H1 (cell line): Measurements from ENCODE around the gene SLC52A3. TPM values are rescaled to one million over a fixed set of nuclear protein-coding genes. Genes with fewer than 3 reads are reported as not detected.

ENCODE experiments used
- CTCF ChIA-PET: fragments of 300-600 bp; sonication (Branson Sonifier 250); formaldehyde crosslinking; loops from one replicate; lab custom pipeline; 2021; ENCODE audit not compliant: partially characterized antibody; lab: Charles Lee
- POLR2A ChIA-PET: fragments of 300-600 bp; sonication (Branson Sonifier 250); formaldehyde crosslinking; loops from one replicate; lab custom pipeline; 2021; ENCODE audit warnings: inconsistent platforms; ENCODE audit not compliant: partially characterized antibody; lab: Charles Lee
- DNase-seq, 2 experiments: peaks; one replicate each; pipeline versions ENCODE4 v3.0.0 to v3.0.0-alpha.2; 2010 to 2022; ENCODE audit warnings: low spot score in 2 of 2, low read depth in 1 of 2, mixed read lengths in 1 of 2
- FAIRE-seq: peaks from 2 replicates; lab custom pipeline; 2011; peaks lifted over from hg19 to GRCh38; lab: Jason Lieb, UNC
- H2AFZ ChIP-seq: 2 replicates; pipeline ENCODE4 v1.8.1; 2012; ENCODE audit warnings: low read length, inconsistent platforms
- H2AK5ac ChIP-seq: 2 replicates; pipeline ENCODE4 v1.6.1; 2013; ENCODE audit warnings: low read depth, low read length
- H2BK120ac ChIP-seq: replicated peaks from 2 replicates; pipeline ENCODE3; 2013; ENCODE audit warnings: low read depth, low read length, inconsistent platforms
- H2BK12ac ChIP-seq: 2 replicates; pipeline ENCODE4 v1.6.1; 2013; ENCODE audit warnings: low read depth, low read length
- H2BK15ac ChIP-seq: 2 replicates; pipeline ENCODE4 v1.6.1; 2013; ENCODE audit warnings: low read length
- H2BK20ac ChIP-seq: 2 replicates; pipeline ENCODE4 v1.6.1; 2013; ENCODE audit warnings: low read length
- H2BK5ac ChIP-seq: 2 replicates; pipeline ENCODE4 v1.6.1; 2013; ENCODE audit warnings: low read depth, low read length
- H3K14ac ChIP-seq: 2 replicates; pipeline ENCODE4 v1.6.1; 2013; ENCODE audit warnings: inconsistent platforms; ENCODE audit not compliant: insufficient read length
- H3K18ac ChIP-seq: 2 replicates; pipeline ENCODE4 v1.6.1; 2013; ENCODE audit warnings: low read length; ENCODE audit errors: extremely low read depth
- H3K23ac ChIP-seq: 2 replicates; pipeline ENCODE4 v1.6.1; 2013; ENCODE audit warnings: inconsistent platforms; ENCODE audit not compliant: insufficient read length
- H3K23me2 ChIP-seq: 2 replicates; pipeline ENCODE4 v1.6.1; 2013; ENCODE audit warnings: low read depth, low read length
- H3K27ac ChIP-seq: 2 replicates; pipeline ENCODE4 v1.6.1; 2011; ENCODE audit warnings: low read depth, low read length, inconsistent platforms
- H3K27me3 ChIP-seq, 4 experiments: replicated peaks in 1 of 4; 1 replicate in 1 of 4; 2 replicates in 3 of 4; pipeline versions ENCODE4 v1.6.1 to v1.8.1; 2011 to 2013; ENCODE audit warnings: low read length in 3 of 4, mild to moderate bottlenecking in 3 of 4, inconsistent platforms in 2 of 4, mixed read lengths in 2 of 4, moderate library complexity in 1 of 4; ENCODE audit not compliant: control insufficient read depth in 3 of 4, insufficient read depth in 3 of 4; ENCODE audit errors: extremely low read depth in 1 of 4
- H3K36me3 ChIP-seq, 4 experiments: 2 replicates each; pipeline versions ENCODE4 v1.6.1 to v1.8.1; 2011 to 2013; ENCODE audit warnings: mild to moderate bottlenecking in 4 of 4, low read length in 3 of 4, moderate library complexity in 2 of 4, control low read depth in 1 of 4, inconsistent platforms in 1 of 4; ENCODE audit not compliant: insufficient read depth in 4 of 4, control insufficient read depth in 2 of 4
- H3K4ac ChIP-seq: replicated peaks from 2 replicates; pipeline ENCODE3; 2013; ENCODE audit warnings: low read length, low read depth, mixed read lengths, inconsistent platforms; ENCODE audit not compliant: insufficient read length
- H3K4me1 ChIP-seq, 4 experiments: replicated peaks in 1 of 4; 1 replicate in 1 of 4; 2 replicates in 3 of 4; pipeline versions ENCODE4 v1.6.1 to v1.8.1; 2011 to 2013; ENCODE audit warnings: low read length in 3 of 4, inconsistent platforms in 2 of 4, mixed read lengths in 1 of 4; ENCODE audit not compliant: insufficient read depth in 4 of 4, control insufficient read depth in 3 of 4
- H3K4me2 ChIP-seq, 2 experiments: 2 replicates each; pipeline versions ENCODE4 v1.6.1 to v1.8.1; 2011 to 2013; ENCODE audit warnings: low read depth in 2 of 2, low read length in 2 of 2, control low read depth in 1 of 2, inconsistent platforms in 1 of 2, mild to moderate bottlenecking in 1 of 2; ENCODE audit not compliant: insufficient read depth in 1 of 2
- H3K4me3 ChIP-seq, 4 experiments: fragments of 200-600, 300-600 bp in 1 of 4; sonication (generic), shearing (Covaris generic), sonication (Bioruptor Twin) in 1 of 4; 2 replicates each; pipeline versions ENCODE4 v1.5.1 to v1.8.1; 2011 to 2016; ENCODE audit warnings: low read length in 4 of 4, low read depth in 3 of 4, control low read depth in 2 of 4, inconsistent platforms in 2 of 4, mild to moderate bottlenecking in 2 of 4, mixed read lengths in 1 of 4, moderate library complexity in 1 of 4; ENCODE audit not compliant: insufficient read depth in 2 of 4; ENCODE audit errors: extremely low read depth in 1 of 4
- H3K56ac ChIP-seq: replicated peaks from 2 replicates; pipeline ENCODE3; 2013; ENCODE audit warnings: low read depth, mild to moderate bottlenecking, mixed read lengths, low read length, inconsistent platforms; ENCODE audit not compliant: insufficient read length
- H3K79me1 ChIP-seq: 2 replicates; pipeline ENCODE4 v1.6.1; 2013; ENCODE audit warnings: low read depth, low read length, control low read depth
- H3K79me2 ChIP-seq, 2 experiments: 2 replicates each; pipeline versions ENCODE4 v1.6.1 to v1.8.1; 2012 to 2013; ENCODE audit warnings: low read length in 2 of 2, mild to moderate bottlenecking in 2 of 2, inconsistent platforms in 1 of 2; ENCODE audit not compliant: insufficient read depth in 2 of 2, control insufficient read depth in 1 of 2
- H3K9ac ChIP-seq, 4 experiments: replicated peaks in 1 of 4; 1 replicate in 1 of 4; 2 replicates in 3 of 4; pipeline versions ENCODE4 v1.6.1 to v1.8.1; 2011 to 2013; ENCODE audit warnings: low read depth in 3 of 4, low read length in 3 of 4, control low read depth in 2 of 4, mild to moderate bottlenecking in 2 of 4, moderate library complexity in 2 of 4, inconsistent platforms in 1 of 4; ENCODE audit errors: extremely low read depth in 1 of 4
- H3K9me3 ChIP-seq, 2 experiments: 2 replicates each; pipeline versions ENCODE4 v1.6.1 to v1.8.1; 2012 to 2013; ENCODE audit warnings: mild to moderate bottlenecking in 2 of 2, moderate library complexity in 2 of 2, control low read depth in 1 of 2, inconsistent platforms in 1 of 2, low read depth in 1 of 2, low read length in 1 of 2, mixed read lengths in 1 of 2; ENCODE audit not compliant: insufficient read depth in 2 of 2
- H4K20me1 ChIP-seq, 2 experiments: replicated peaks in 1 of 2; 2 replicates each; pipeline versions ENCODE3 to v1.8.1; 2011 to 2013; ENCODE audit warnings: inconsistent platforms in 2 of 2, low read length in 2 of 2, mild to moderate bottlenecking in 1 of 2; ENCODE audit not compliant: insufficient read depth in 2 of 2, control insufficient read depth in 1 of 2
- H4K5ac ChIP-seq: 2 replicates; pipeline ENCODE4 v1.6.1; 2013; ENCODE audit warnings: low read length, low read depth, mixed read lengths, inconsistent platforms; ENCODE audit not compliant: insufficient read length
- H4K8ac ChIP-seq: 2 replicates; pipeline ENCODE4 v1.8.0; 2013; ENCODE audit warnings: mild to moderate bottlenecking, moderate library complexity, low read length, inconsistent platforms; ENCODE audit not compliant: insufficient read depth; ENCODE audit errors: extremely low read depth
- H4K91ac ChIP-seq: replicated peaks from 2 replicates; pipeline ENCODE3; 2013; ENCODE audit warnings: low read length, mixed read lengths, inconsistent platforms; ENCODE audit not compliant: insufficient read length
- BCL11A ChIP-seq, 2 experiments: IDR thresholded peaks; one replicate each; pipeline ENCODE4 v1.6.1; 2011; ENCODE audit warnings: low read depth in 2 of 2, low read length in 2 of 2, mild to moderate bottlenecking in 2 of 2
- CTBP2 ChIP-seq: IDR thresholded peaks from 2 replicates; pipeline ENCODE4 v1.7.0; 2011; ENCODE audit warnings: borderline replicate concordance, mild to moderate bottlenecking, moderate library complexity, mixed read lengths, low read length; ENCODE audit not compliant: insufficient read depth, insufficient read length
- EZH2 ChIP-seq: fragments of 200-600 bp; sonication (generic); IDR thresholded peaks from 2 replicates; pipeline ENCODE4 v1.7.1; 2012; ENCODE audit warnings: low read depth, mild to moderate bottlenecking, moderate library complexity, low read length, inconsistent platforms; ENCODE audit not compliant: severe bottlenecking
- HDAC6 ChIP-seq: IDR thresholded peaks from one replicate; pipeline ENCODE4 v1.7.1; 2012; ENCODE audit warnings: low read depth, mild to moderate bottlenecking, inconsistent platforms, low read length, moderate library complexity
- JUN ChIP-seq: IDR thresholded peaks from 2 replicates; pipeline ENCODE4 v1.6.1; 2011; ENCODE audit warnings: low read depth, mild to moderate bottlenecking, improper control_type of control experiment, low read length
- MAFK ChIP-seq: IDR thresholded peaks from 2 replicates; pipeline ENCODE4 v1.6.1; 2012; ENCODE audit warnings: low read depth, mild to moderate bottlenecking, improper control_type of control experiment, low read length
- RFX5 ChIP-seq: IDR thresholded peaks from 2 replicates; pipeline ENCODE4 v1.6.1; 2011; ENCODE audit warnings: low read depth, low read length, improper control_type of control experiment, borderline replicate concordance
- SP1 ChIP-seq: IDR thresholded peaks from 2 replicates; pipeline ENCODE4 v1.6.1; 2011; ENCODE audit warnings: low read depth, low read length
- SP4 ChIP-seq: IDR thresholded peaks from 2 replicates; pipeline ENCODE4 v1.6.1; 2012; ENCODE audit warnings: low read length, inconsistent platforms
- ZNF274 ChIP-seq: IDR thresholded peaks from 2 replicates; pipeline ENCODE4 v1.7.0; 2012; ENCODE audit warnings: low read length, borderline replicate concordance; ENCODE audit errors: extremely low read depth
- WGBS, 2 experiments: shearing (Covaris generic) in 1 of 2; methylation state at CpG; one replicate each; pipeline versions ENCODE4 v1.1.6 to v1.1.7; 2013 to 2015; ENCODE audit warnings: low lambda C conversion rate in 2 of 2, mixed read lengths in 2 of 2, inconsistent platforms in 1 of 2, low coverage in 1 of 2, missing lambda C conversion rate in 1 of 2; ENCODE audit not compliant: insufficient replicate concordance in 2 of 2, insufficient coverage in 1 of 2, insufficient read length in 1 of 2; ENCODE audit errors: extremely low coverage in 1 of 2, missing lambda C conversion rate in 1 of 2; 5-methylcytosine and 5-hydroxymethylcytosine counted together
- polyA plus RNA-seq, 7 experiments: library from polyadenylated mRNA; depleted of rRNA in 3 of 7; stranded (reverse) in 5 of 7; unstranded in 2 of 7; fragments of >200 nt in 5 of 7; fragments of 200-250 nt in 2 of 7; gene quantifications; 1 replicate in 5 of 7; 2 replicates in 1 of 7; 4 replicates in 1 of 7; pipeline versions ENCODE4 v1.2.1 to v1.2.3, GENCODE V29; 2011 to 2013; ENCODE audit warnings: missing spikeins in 2 of 7, mixed read lengths in 2 of 7
- total RNA-seq: library from RNA; stranded (reverse); fragmentation: NEBNext Ultra II Directional; extraction: Animal tissue kit (Norgen Biotek cat#: 25700); gene quantifications from 2 replicates; pipeline ENCODE4 v1.2.1, GENCODE V29; 2021
- TF ChIP-seq, protein P1 (sequence below): IDR thresholded peaks from 2 replicates; pipeline ENCODE4 v1.6.1; 2012; ENCODE audit warnings: low read length, inconsistent platforms
- TF ChIP-seq, protein P2 (sequence below): IDR thresholded peaks from 2 replicates; pipeline ENCODE4 v1.6.1; 2011; ENCODE audit warnings: low read length, improper control_type of control experiment

SLC52A3 gene
- total and polyA plus RNA-seq, 2 of the 8 experiments (the other 6 are each of a cell fraction or from before 2014, with no cell fraction given), result 2.3 to 4.2 TPM

DNA sequence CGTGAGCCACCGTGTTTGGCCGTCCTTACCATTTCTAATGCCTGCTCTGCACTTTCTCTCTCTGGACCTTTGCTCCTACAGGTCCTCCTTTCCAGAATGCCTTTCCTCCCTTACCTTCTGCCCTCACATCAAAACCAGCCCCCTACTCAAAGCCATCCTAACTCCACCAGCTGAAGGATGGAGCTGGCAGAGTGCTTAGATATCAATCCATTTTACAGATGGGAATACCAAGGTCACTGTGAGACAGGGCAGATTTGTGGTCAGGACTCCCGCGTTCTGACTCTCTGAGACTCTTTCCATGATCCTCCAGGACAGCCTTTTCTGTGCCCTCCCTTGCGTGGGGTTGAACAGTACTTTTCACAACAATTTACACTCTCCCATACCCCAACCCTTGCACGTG, 51.0 kb downstream of the SLC52A3 start:
- Histone ChIP-seq H3K23me2 (no peaks in the 10 kb centered on the region), H4K20me1 (no peaks in the 10 kb centered on the region), H2BK15ac (no peak overlapping the region), H3K36me3 (no peaks in the 10 kb centered on the region), H2BK120ac (no peak overlapping the region), H2AFZ (no peak overlapping the region), H2AK5ac (no peak overlapping the region), H3K27ac (no peak overlapping the region), H2BK5ac (no peak overlapping the region), H3K4ac (no peak overlapping the region), H2BK12ac (no peak overlapping the region), H2BK20ac (no peak overlapping the region), H3K4me3 (no peak overlapping the region), H3K4me2 (no peak overlapping the region), H4K91ac (no peak overlapping the region), H3K27me3 (peaks cover 0 to 3% (median 0%) of the 10 kb centered on the region in 4 experiments; a peak in 2 of 7 replicates), H3K79me2 (no peaks in the 10 kb centered on the region), H4K8ac (no peak overlapping the region), H3K79me1 (no peaks in the 10 kb centered on the region), H3K14ac (no peak overlapping the region), H3K23ac (no peak overlapping the region), H3K9ac (no peak overlapping the region), H3K9me3 (no peaks in the 10 kb centered on the region), H3K18ac (no peak overlapping the region), H3K4me1 (no peaks in the 10 kb centered on the region; a peak in 1 of 7 replicates), H4K5ac (no peak overlapping the region), H3K56ac (no peak overlapping the region)
- 89% methylated on average over 7 of the region's 7 CpGs; no CpG with 5 or more reads in 1 of the 2 experiments for WGBS, 2 experiments
- FAIRE-seq, result no peak
- POLR2A ChIA-PET, result no interaction called here
- no peak for DNase-seq
- CTCF ChIA-PET, result interaction anchor here (1.3 to 2.5 kb wide), 2 partner anchors 22 to 50 kb away, joined by 7 to 8 read pairs; no protein-coding TSS in a partner anchor
- TF ChIP-seq BCL11A (IDR thresholded peaks at IDR 0.05; ENCODE audit: low read depth in 2 of 2, low read length in 2 of 2), result no peak
- no peak for TF ChIP-seq MAFK
- TF ChIP-seq SP4, result no peak
- no peak for TF ChIP-seq HDAC6
- no peak for TF ChIP-seq JUN
- TF ChIP-seq, protein P1, sequence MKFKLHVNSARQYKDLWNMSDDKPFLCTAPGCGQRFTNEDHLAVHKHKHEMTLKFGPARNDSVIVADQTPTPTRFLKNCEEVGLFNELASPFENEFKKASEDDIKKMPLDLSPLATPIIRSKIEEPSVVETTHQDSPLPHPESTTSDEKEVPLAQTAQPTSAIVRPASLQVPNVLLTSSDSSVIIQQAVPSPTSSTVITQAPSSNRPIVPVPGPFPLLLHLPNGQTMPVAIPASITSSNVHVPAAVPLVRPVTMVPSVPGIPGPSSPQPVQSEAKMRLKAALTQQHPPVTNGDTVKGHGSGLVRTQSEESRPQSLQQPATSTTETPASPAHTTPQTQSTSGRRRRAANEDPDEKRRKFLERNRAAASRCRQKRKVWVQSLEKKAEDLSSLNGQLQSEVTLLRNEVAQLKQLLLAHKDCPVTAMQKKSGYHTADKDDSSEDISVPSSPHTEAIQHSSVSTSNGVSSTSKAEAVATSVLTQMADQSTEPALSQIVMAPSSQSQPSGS, result no peak
- no peak for TF ChIP-seq ZNF274
- TF ChIP-seq CTBP2, result no peak
- TF ChIP-seq RFX5, result no peak
- no peak for TF ChIP-seq SP1
- no peak for TF ChIP-seq EZH2
- TF ChIP-seq, protein P2, sequence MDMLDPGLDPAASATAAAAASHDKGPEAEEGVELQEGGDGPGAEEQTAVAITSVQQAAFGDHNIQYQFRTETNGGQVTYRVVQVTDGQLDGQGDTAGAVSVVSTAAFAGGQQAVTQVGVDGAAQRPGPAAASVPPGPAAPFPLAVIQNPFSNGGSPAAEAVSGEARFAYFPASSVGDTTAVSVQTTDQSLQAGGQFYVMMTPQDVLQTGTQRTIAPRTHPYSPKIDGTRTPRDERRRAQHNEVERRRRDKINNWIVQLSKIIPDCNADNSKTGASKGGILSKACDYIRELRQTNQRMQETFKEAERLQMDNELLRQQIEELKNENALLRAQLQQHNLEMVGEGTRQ, result no peak
